Stimulated activated CD8-positive, alpha-beta memory T cell treated with anti-CD3 and anti-CD28 coated beads, Interleukin-15, amount 100 ng/mL, for 24 hours (primary cell): ENCODE data around the gene IGFBPL1.
"Not testable (repeated sequence)": the region's sequence is repeated elsewhere in the genome, so short reads cannot be mapped to it uniquely, and the experiment has no call there.

Experiments used
- DNase-seq: peaks from one replicate; pipeline ENCODE4 v3.0.0-alpha.2; 2020; ENCODE audit warnings: low read depth

IGFBPL1 gene

DNA sequence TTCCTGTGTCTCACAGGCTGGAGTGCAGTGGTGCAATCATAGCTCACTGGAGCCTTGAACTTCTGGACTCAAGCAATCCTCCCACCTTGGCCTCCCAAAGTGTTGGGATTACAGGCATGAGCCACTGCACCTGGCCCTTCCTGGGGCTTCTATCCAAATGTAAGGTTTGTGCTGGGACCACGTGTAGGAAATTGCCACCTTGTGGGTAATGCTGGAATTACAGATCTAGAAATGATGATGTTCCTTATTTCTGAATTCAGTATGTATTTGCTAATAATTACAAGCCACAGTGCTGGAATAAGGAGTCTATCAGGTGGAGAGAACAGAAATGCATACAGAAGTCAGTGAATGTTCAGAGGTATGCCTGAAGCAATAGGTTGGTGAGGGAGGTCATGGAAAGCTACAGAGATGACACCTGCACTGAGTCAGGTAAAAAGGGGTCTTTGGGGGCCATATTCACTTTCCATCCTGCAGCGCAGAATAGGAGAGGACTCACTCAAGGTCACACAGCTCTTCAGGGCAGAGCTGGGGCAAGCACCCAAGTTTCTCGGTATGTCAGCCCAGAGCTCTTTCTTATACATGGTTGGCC is 8.8 kb upstream of the IGFBPL1 start:
- DNase-seq: no peak

DNA sequence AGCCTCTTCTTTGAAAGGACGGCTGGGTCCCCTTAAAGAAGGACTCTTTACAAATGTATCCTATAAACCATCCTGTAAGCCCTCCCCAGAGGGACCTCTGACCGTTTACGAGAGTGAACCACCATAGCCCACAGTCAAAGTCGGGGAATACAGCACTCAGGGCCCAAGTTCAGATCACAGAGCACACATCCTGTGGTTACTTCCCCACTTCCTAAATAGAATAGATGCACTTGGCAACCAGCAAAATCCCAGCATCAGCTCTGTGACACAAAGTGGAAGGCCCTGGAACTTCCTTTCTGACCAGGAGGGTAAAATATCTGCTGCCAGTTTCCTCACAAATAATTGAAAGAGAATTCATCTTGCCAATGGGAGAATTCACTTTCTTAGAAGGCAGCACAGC is 6.9 kb upstream of the IGFBPL1 start:
- DNase-seq: no peak

DNA sequence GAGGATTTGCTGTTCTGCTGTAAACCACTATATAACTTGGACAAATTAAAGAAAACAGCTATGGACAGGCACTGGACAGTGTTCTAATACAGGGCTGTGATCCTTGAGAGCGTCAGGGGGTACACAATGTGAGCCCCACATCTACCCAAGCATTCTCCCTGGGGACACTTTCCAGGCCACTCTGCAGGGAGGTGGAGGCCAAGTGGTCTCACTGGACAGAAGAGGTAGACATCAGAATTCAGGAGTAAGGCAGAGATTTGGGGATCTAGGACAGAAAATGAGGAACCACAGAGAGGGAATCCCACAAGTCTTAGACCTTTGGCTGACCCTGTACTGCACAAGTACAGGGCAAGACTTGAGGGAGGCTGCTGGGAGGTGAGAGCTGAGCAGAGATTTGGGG is 3.8 kb upstream of the IGFBPL1 start:
- no peak for DNase-seq

DNA sequence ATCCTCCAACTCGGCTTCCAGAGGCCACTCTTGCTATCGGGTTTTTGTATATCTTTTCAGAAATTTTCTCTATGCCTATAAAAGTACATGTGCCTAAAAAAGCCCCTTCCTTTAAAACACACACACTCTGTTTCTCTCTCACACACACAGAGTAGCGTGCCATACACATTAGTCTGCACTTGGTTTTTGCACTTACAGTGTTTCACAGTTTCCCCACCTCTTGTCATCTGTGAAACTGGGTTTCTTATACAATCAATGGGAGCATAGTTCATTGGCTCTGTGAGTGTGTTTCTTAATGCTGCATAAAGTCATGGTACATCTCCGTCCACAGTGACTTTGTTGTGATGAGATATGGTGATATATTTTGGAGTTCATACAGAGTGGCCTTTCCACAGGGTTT is 664 bp upstream of the IGFBPL1 start:
- DNase-seq: no peak

DNA sequence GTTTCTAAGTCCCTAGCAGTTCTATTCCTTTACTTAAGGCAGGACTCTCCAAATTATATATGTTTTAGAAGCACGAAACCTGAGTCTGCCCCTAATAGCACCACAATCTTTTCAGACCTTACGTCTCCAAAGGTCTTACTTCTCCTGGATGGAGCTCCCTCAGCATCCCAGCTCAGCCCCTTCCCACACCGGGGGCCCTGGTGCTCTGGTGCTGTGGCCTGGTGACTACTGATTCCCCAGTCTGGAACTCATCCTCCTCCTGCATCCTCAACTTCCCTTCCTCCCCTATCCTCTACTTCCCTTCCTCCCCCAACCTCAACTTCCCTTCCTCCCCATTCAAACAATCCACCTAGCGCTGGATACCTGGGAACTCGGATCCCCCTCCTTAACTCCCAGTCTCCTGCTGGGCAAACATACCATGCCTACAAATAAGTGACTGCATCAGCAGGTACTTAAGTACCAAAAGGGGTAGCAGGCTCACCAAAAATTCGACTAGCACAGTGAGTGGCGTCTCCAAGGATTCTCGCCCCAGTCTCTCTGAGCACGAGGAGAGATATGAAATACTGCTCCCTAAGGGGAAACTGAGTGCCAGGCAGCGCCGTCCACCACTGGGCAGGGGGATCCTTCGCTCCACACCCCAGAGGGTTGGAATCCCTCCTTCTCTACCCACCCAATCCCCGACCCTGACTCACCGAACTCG is 831 bp downstream of the IGFBPL1 start:
- no peak for DNase-seq

DNA sequence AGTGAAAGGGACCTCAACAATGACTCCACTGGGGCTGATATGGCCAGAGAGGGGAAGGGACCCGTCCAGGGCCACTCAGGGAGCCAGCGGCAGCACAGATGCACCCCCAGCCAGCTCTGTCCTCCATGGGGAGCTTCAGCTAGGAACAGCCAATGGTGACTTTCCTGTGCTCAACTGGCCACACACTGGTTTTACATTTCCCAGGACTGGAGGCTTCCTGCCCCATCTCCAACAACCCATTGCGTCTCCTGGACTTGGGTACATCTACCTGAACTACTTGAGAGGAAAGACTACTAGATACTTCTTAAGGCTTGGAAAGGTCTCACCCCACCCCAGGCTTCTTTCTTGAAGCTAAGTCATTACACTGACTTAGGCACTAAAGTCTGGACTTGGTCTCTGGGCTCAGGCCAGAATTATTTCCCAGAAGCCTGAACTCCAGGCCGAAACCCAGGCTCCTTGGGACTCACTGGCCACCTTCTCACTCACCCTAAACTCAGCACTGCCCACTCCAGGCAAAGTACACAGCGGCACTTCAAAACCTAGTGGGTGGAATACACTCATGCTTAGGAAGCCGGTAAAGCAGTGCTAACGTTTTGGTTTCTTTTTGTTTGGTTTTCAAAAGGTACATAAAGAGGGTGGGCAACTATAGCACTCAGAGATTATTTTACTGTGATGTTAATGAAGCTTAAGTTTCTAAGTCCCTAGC is 1.5 kb downstream of the IGFBPL1 start:
- DNase-seq: no peak

DNA sequence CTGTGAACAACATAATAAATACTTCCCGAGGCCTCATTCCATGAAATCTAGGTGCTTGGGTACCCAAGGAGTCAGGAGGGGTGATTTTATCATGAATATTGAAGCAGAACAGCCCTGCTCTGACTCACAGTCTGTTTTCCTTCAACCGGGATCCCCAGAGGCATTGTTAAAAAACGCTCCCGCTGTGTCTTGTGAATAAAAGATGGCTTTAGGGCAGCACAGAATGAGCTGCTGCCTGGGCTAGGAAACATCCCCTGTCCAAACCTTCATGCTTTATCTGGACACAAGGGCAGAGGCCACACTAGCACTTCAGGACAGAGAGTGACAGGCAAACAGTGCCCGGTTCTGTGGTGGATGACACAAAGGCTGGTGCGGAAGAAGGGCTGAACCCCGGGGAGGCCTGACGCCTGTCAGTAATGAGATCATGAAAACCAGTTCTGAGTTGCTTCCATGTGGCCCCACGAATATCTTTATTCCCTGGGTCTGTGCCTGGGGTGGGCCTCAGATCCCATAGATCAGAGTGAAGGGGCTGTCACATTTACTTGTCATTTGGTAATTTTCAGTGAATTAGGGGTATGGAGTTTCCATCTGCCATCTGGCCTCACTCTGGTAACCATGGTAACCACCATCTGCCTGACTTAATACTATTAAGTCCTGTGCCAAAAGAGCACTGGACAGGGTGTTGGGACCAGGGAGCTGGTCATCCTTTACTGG is 2.6 kb downstream of the IGFBPL1 start:
- no peak for DNase-seq

DNA sequence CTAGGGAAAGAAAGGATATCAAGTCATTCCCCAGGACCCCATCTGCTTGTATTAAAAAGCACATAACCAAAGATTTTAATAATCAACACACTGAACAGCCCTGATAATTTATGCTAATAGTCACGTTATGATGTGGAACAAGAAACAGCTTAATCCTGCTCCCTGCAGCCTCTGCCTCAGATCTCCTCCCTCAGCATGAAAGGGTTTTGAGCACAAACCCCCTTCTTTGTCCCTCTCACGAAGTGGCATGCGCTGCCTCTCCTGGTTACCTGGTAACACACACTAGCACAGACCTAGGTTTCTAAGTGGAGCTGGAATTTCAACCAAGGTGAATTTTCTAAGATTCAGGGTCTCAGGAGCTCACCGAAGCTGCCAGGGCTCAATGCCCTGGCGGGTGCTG is 5.1 kb downstream of the IGFBPL1 start:
- no peak for DNase-seq

DNA sequence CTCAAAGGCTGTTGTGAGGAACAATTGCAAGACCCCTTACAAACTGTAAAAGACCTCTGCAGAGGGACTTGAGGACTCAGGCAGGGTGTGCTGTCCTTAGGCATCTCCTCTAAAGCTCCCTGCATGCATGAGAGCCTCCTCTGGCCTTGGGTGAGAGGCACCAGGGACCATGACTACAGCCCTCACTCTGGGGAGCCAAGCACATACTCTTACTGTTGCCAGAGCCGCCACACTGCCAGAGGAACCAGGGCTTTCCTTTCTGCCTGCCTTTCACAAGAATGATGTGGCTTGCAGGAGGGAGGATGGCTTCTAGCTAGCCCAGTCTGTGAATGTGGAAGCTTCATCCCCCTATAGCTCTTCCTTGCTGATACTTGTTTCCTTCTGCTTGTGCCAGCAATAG is 5.9 kb downstream of the IGFBPL1 start:
- no peak for DNase-seq

DNA sequence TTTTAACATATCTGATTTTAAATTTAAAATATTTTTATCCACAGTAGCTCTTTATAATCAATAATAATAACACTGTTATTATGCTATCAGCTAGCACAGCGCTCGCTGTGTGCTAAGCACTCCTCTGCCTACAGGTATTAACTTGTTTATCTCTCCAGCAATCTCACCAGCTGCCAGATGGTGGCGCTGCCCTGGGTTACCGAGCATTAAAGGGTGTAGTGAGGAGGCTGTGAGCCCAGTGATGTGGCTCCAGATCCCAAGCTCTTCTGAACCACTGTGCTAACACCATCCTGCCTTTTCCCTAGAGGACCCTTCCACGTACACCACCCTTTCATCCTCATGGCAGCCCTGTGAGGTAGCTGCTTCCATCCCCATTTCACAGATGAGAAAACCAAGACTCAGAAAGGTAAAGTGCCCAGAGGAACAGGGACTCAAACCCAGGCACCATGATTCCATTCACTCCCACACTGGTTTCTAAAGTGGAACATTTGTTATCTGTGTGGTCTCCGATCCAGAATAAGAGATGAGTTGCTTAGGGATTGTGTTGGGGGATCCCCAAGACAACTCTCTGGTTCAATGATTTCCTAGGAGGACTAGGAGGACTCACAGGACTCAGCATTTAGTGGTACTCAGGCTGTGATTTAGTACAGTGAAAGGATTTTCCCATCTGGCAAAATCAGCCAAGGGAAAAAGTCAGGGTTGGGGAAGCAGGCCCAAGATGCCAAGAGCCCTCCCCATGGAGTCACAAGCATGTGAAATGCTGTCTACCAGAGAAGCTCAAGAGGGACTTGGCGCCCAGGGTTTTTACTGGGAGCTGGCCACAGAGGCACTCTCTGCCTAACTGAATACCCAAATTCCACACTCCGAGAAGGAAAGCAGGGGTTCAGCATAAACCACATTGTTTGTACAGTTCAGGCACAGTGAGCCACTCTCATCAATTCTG is 7.0 kb downstream of the IGFBPL1 start:
- DNase-seq: no peak

DNA sequence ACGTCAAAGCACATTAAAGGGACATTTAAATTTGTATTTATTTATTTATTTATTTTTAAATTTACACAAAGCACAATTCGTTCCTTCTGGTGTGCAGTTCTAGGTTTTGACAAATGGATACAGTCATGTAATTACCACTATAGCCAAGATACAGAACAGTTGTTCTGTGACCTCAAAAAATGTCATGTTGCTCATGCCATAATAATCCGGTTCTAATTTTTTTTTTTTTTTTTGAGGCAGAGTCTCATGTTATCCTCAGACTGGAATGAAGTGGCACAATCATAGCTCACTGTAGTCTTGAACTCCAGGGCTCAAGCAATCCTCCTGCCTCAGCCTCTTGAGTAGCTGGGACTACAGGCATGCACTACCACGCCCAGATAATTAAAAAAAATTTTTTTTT is 7.8 kb downstream of the IGFBPL1 start:
- no peak for DNase-seq

DNA sequence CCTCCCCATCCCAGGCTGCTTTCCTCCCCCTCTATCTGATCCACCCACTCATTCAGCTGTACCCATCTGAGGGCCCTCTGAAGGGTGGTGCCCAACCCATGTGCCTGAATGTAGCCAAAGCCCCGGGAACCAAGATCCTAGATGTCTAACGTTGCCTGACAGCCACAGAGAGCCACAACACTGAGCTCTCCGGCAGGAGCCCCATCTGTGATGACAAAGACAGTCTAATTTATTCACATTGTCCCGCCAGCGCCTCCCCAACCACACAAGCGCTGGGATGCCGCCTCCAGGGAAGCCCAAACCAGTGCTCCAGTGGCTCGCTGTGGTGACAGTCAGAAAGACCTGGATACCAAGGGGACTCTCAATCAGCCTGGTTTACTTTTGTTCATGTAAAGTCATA is 8.4 kb downstream of the IGFBPL1 start:
- DNase-seq: no peak

DNA sequence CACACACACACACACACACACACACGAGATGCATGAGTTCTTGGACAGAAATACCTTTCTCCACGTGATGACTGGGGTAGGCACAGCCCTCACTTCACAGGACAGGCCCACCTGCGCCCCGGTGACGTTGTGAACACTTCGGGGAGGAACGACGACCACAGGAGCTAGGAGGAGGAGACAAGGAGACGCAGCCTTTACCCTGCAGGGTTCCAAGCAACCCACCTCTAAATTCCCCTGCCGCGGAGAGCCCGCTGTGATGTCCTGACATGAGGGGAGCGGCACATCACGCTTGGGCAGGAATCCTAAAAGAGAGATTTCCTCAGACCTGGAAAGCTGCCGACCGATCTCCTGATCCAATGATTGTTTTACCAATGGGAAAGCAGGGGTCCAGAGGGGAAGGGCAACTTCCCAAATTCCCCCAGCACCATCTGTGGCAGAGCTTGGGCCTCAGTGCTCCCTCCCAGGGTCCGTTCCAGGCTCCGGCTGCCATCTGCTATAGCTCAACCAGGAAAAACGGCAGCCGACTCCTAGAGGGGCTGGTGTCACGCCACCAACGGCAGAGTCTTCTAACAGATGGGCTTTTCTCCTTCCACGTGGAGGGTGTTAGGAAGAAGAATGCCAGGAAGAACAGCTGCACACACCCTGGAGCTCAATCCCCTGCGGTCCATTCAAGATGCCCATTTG is 10.1 kb downstream of the IGFBPL1 start:
- no peak for DNase-seq

DNA sequence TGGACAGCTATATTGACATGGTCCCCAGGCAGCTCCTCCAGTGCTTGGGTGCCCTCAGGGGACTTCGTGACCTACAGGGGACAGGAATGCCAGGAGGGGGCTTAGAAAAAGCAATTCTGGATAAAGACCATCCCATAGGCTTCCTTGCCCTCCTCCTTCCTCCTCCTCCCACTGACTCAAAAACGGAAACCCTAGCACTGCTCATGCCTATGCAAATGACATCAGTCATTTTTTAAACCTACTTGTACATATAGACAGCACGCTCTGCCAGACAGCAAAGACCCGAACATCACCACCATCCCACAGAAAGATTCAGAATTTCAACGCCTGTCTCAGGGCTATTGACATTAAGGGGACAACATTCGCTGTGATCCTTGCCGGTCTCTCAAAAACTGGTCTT is 11.0 kb downstream of the IGFBPL1 start:
- no peak for DNase-seq

DNA sequence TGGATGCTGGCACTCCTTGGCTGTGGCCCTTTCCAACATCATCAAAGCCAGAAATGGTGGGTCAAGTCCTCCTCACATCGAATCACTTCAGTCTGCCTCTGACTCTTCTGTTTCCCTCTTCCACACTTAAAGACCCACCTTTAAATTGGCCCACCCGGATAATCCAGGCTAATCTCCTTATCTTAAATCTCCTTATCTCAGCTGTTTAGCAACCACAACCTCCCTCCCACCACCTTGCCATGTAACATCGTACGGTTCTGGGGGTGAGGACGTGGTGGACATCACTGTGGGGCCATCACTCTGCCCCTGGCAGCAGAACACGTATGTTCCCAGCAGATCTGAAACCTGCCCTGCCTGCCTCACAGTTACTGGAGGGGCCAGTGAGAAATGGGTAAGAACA is 11.5 kb downstream of the IGFBPL1 start:
- DNase-seq: no peak

DNA sequence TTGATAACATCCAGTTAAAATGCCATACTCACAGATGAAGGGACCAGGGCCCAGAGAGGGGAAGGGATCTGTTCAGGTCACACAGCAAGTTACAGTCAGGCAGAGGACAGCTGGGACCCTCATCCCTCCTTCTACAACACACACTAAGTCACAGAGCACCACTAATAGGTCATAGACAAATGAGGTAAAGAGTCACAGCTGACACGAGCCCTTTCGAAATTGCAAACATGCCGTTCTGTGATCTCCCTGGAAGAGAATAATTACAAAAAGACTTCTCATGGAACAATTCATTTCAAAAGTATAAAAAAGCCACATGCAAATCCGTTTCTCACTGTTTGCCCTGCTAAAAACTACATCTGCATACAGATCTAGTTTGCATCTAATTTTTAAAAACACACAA is 15.5 kb downstream of the IGFBPL1 start:
- no peak for DNase-seq

DNA sequence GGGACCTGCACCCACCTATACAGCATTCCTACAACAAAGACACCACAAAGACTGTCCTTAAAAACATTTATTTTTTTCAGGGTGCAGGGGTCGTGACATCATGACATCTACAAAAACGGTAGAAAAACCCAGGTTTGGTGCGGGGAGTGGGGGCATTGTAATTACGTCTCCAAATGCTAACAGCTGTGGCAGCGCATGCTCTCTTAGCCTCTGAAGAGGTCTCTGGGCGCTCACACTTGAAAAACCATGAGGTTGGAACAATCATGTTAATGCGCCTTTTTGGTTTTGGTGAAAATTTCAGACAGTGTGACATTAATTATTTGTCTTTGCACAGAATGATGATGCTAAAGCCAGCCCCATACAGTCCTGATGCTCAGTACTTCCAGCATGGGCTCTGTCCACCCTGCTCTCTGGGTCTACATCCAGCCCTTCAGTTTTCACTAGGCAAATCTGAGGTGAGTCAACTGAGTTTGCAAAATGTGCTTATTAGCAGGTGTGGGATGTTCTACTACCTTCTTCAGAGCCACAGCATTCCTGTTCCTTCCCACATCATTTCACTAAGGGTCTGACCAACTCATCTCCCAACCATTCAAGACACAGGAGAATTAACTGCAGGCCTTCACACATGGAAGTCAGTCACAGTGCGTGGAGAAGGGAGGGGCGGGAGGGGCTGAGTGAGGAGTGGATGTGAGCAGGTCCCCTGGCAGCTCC is 17.6 kb downstream of the IGFBPL1 start:
- DNase-seq: no peak

DNA sequence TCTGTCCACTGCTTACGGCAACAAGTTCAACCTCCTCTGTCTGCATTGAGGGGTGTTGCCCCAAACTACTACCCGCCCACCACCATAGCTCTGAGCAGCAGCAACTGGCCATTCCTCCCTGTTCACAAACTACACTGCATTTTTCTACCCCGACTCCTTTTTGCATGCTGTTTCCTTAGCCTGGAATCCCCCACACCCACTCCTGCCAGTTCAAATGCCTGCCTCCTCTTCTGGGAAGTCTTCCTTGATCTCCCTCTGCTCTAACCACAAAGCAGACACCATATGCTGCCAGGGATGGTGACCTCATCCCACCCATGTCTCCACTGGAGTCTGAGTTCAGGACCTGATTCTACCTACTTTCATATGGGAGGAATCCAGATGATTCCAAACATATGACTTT is 18.5 kb downstream of the IGFBPL1 start:
- no peak for DNase-seq

DNA sequence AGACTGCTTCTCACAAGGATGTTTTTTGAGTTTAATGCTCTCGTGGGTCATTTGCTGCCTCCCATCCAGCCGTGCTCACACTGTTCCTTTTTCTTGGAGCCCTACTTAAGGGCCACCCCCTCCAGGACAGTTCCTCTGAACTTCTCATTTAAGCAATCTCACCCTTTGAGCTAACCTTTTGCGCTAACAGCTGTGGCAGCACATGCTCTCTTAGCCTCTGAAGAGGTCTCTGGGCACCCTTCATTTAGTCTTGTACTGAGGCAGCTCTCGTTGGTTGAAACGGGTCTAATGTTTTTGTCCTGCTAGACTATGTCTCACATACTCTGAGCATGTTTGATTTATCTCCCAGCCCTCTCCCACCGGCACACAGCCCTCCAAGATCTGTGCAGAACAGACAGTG is 19.9 kb downstream of the IGFBPL1 start:
- no peak for DNase-seq

DNA sequence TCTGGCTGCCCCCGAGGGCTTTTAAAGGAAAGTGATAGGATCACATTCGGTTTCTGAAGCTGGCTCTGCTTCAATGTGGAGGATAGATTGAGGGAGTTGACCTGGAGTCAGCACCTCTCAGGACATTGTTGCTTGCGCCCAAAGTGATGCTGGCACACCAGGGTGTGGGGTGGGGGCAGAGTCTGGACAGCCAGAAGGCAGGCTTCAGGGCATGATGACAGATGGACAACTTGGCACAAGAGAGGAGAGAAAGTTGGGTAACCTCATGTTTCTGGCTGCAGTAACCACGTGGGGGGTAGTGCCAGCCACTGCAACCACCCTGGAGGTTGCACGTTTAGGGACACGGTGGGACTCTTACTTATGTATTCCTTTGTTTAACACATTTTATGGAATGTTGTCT is 22.3 kb downstream of the IGFBPL1 start:
- DNase-seq: no peak

DNA sequence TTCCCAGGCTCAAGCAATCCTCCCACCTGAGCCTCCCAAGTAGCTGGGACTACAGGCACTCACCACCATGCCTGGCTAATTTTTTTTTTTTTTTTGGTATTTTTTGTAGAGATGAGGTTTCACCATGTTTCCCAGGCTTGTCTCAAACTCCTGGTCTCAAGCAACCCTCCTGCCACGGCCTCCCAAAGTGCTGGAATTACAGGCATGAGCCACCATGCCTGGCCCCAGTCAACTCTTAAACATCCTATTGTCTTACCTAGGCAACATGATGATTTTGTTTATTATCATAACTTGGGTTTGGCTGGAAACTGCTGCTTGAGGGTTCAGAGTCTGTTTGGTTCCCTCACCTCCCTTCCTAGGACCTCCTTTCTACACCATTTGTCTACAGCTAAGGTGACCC is 25.1 kb downstream of the IGFBPL1 start:
- DNase-seq: not testable (repeated sequence)
